Sigmoid colon (tissue), 4 donors: ENCODE data around the gene LILRB2.
"Not testable (repeated sequence)": the region's sequence is repeated elsewhere in the genome, so short reads cannot be mapped to it uniquely, and the experiment has no call there.

Experiments
- CTCF ChIP-seq, 4 experiments: fragments of 450-650 bp in 3 of 4; fragments of 200-600 bp in 1 of 4; IDR thresholded peaks; one replicate each; pipeline ENCODE4 v1.5.1; 2016 to 2019; ENCODE audit warnings: antibody characterized with exemption in 4 of 4, mild to moderate bottlenecking in 3 of 4, moderate library complexity in 2 of 4
- POLR2AphosphoS5 ChIP-seq, 4 donors: sonication (generic); formaldehyde crosslinking; IDR thresholded peaks; one replicate each; pipeline ENCODE4 v1.6.1; 2017; ENCODE audit warnings: antibody characterized with exemption in 4 of 4

- TF ChIP-seq CTCF, POLR2AphosphoS5 (IDR thresholded peaks at IDR 0.05): not testable (repeated sequence)
These were observed 2.9 kb downstream of the LILRB2 start for GRCh38 chr19:54278056-54278455.
